ENCODE measurements around the gene TCP11.

Gene TCP11

GRCh38 chr6:35160642-35161041 is 19.5 kb upstream of the TCP11 start:
- no peak overlapping the region for H2AFZ ChIP-seq (ENCODE audit: low read length)
- no peak overlapping the region for H3K9ac ChIP-seq (ENCODE audit: low read depth, low read length, poor library complexity, severe bottlenecking)
- H3K9me3 ChIP-seq (ENCODE audit: insufficient read depth, low read depth, low read length): no peaks in the 10 kb centered on the region
- no peaks in the 10 kb centered on the region for H3K79me2 ChIP-seq (ENCODE audit: insufficient read depth, low read length)
- no peaks in the 10 kb centered on the region for H4K20me1 ChIP-seq (ENCODE audit: insufficient read depth, low read length, poor library complexity, severe bottlenecking)
- no peak overlapping the region for H3K4me3 ChIP-seq (ENCODE audit: low read length, poor library complexity, severe bottlenecking)
- no peaks in the 10 kb centered on the region for H3K36me3 ChIP-seq (ENCODE audit: insufficient read depth, low read length)
- TF ChIP-seq CTCF (conservative IDR thresholded peaks at IDR 0.05; ENCODE audit: low read length) (no peak), EZH2phosphoT487 (IDR thresholded peaks at IDR 0.05; ENCODE audit: borderline replicate concordance) (no peak)
- no peaks in the 10 kb centered on the region for H3F3A ChIP-seq (ENCODE audit: low read depth)
- H3K4me1 ChIP-seq (ENCODE audit: insufficient read depth, low read length, poor library complexity, severe bottlenecking): no peaks in the 10 kb centered on the region
- no peak overlapping the region for H3K4me2 ChIP-seq (ENCODE audit: low read depth, low read length, poor library complexity, severe bottlenecking)
- H3K27me3 ChIP-seq (ENCODE audit: insufficient read depth, low read length, poor library complexity, severe bottlenecking): no peaks in the 10 kb centered on the region
- H3K9me2 ChIP-seq (replicated peaks; ENCODE audit: low read depth, low read length): no peaks in the 10 kb centered on the region

GRCh38 chr6:35158520-35158919 is 17.4 kb upstream of the TCP11 start:
- TF ChIP-seq CTCF (conservative IDR thresholded peaks at IDR 0.05; ENCODE audit: low read length) (no peak), EZH2phosphoT487 (IDR thresholded peaks at IDR 0.05; ENCODE audit: borderline replicate concordance) (no peak)
- H3K36me3 ChIP-seq (ENCODE audit: insufficient read depth, low read length): no peaks in the 10 kb centered on the region
- no peaks in the 10 kb centered on the region for H3K27me3 ChIP-seq (ENCODE audit: insufficient read depth, low read length, poor library complexity, severe bottlenecking)
- H3K4me1 ChIP-seq (ENCODE audit: insufficient read depth, low read length, poor library complexity, severe bottlenecking): no peaks in the 10 kb centered on the region
- H3K4me3 ChIP-seq (ENCODE audit: low read length, poor library complexity, severe bottlenecking): no peak overlapping the region
- H2AFZ ChIP-seq (ENCODE audit: low read length): no peak overlapping the region
- no peaks in the 10 kb centered on the region for H3K9me3 ChIP-seq (ENCODE audit: insufficient read depth, low read depth, low read length)
- H3K4me2 ChIP-seq (ENCODE audit: low read depth, low read length, poor library complexity, severe bottlenecking): no peak overlapping the region
- H4K20me1 ChIP-seq (ENCODE audit: insufficient read depth, low read length, poor library complexity, severe bottlenecking): no peaks in the 10 kb centered on the region
- no peaks in the 10 kb centered on the region for H3K79me2 ChIP-seq (ENCODE audit: insufficient read depth, low read length)
- H3K9me2 ChIP-seq (replicated peaks; ENCODE audit: low read depth, low read length): no peaks in the 10 kb centered on the region
- H3K9ac ChIP-seq (ENCODE audit: low read depth, low read length, poor library complexity, severe bottlenecking): no peak overlapping the region
- H3F3A ChIP-seq (ENCODE audit: low read depth): 0 out of 2 replicates have a peak, but pooled peaks cover 3% of the 10 kb centered on the region

GRCh38 chr6:35154947-35155346 is 13.8 kb upstream of the TCP11 start:
- Histone ChIP-seq H2AFZ (ENCODE audit: low read length) (no peak overlapping the region), H3K9me3 (ENCODE audit: insufficient read depth, low read depth, low read length) (no peaks in the 10 kb centered on the region), H3K4me1 (ENCODE audit: insufficient read depth, low read length, poor library complexity, severe bottlenecking) (peaks cover 6% of the 10 kb centered on the region), H3K4me3 (ENCODE audit: low read length, poor library complexity, severe bottlenecking) (no peak overlapping the region), H3F3A (ENCODE audit: low read depth) (0 out of 2 replicates have a peak, but pooled peaks cover 3% of the 10 kb centered on the region), H3K4me2 (ENCODE audit: low read depth, low read length, poor library complexity, severe bottlenecking) (no peak overlapping the region), H3K9ac (ENCODE audit: low read depth, low read length, poor library complexity, severe bottlenecking) (no peak overlapping the region), H4K20me1 (ENCODE audit: insufficient read depth, low read length, poor library complexity, severe bottlenecking) (no peaks in the 10 kb centered on the region), H3K79me2 (ENCODE audit: insufficient read depth, low read length) (no peaks in the 10 kb centered on the region), H3K36me3 (ENCODE audit: insufficient read depth, low read length) (no peaks in the 10 kb centered on the region), H3K27me3 (ENCODE audit: insufficient read depth, low read length, poor library complexity, severe bottlenecking) (no peaks in the 10 kb centered on the region), H3K9me2 (replicated peaks; ENCODE audit: low read depth, low read length) (no peaks in the 10 kb centered on the region)
- TF ChIP-seq CTCF (conservative IDR thresholded peaks at IDR 0.05; ENCODE audit: low read length): no peak
- no peak for TF ChIP-seq EZH2phosphoT487 (IDR thresholded peaks at IDR 0.05; ENCODE audit: borderline replicate concordance)
